Measurements from ENCODE around the gene ADGRF5. TPM values are rescaled to one million over a fixed set of nuclear protein-coding genes. Genes with fewer than 3 reads are reported as not detected.

ADGRF5 gene
- total RNA-seq, 1 donor from 2014 or later, result 238 TPM

- no peak for ATAC-seq
- no peaks in the 10 kb centered on the region for H3K27me3 ChIP-seq (ENCODE audit: low read depth)
Observed at GRCh38 chr6:46963039-46963438, 41.3 kb upstream of the ADGRF5 start.

DNA sequence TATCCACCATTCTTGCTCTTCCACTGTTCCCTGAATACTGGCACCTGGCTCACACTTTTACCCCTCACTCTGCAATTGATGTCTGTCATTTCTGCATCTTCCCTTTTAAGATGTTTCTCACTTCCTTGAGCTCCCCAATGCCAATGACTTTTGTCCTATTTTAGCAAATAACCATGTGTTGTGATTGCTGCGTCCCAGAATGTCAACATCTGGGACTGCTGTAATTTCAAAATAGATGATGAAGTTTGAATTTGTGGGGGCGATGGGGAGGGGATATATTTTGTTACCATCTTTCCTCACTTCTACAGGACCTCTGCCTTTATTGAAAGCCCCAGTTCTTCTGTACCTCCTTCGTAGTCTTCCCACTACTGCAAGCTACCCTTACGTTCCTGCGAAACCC lies 40.0 kb upstream of the ADGRF5 start:
- TF ChIP-seq CTCF (IDR thresholded peaks at IDR 0.05), result no peak
- intact Hi-C loops (cut with DNase I), result no loop called here
- no peaks in the 10 kb centered on the region for H3K27me3 ChIP-seq (ENCODE audit: low read depth)
- no peak overlapping the region for H3K27ac ChIP-seq
- no peaks in the 10 kb centered on the region for H3K9me3 ChIP-seq
- no peak overlapping the region for H3K4me3 ChIP-seq
- H3K4me1 ChIP-seq, result peaks cover 20% of the 10 kb centered on the region
- DNase-seq (no peak), ATAC-seq (no peak)
- H3K36me3 ChIP-seq, result no peaks in the 10 kb centered on the region

More at GRCh38 chr6:46963039-46963438, 41.3 kb upstream of the ADGRF5 start:
- intact Hi-C loops (cut with DNase I), result no loop called here
- H3K36me3 ChIP-seq, result no peaks in the 10 kb centered on the region
- DNase-seq, result no peak
- H3K9me3 ChIP-seq, result no peaks in the 10 kb centered on the region
- no peak overlapping the region for H3K4me3 ChIP-seq
- TF ChIP-seq CTCF (IDR thresholded peaks at IDR 0.05), result no peak
- H3K27ac ChIP-seq, result no peak overlapping the region
- H3K4me1 ChIP-seq, result peaks cover 20% of the 10 kb centered on the region

- ATAC-seq (no peak), DNase-seq (no peak)
- Histone ChIP-seq H3K4me3 (no peak overlapping the region), H3K9me3 (no peaks in the 10 kb centered on the region), H3K4me1 (peaks cover 20% of the 10 kb centered on the region), H3K36me3 (no peaks in the 10 kb centered on the region), H3K27ac (no peak overlapping the region), H3K27me3 (ENCODE audit: low read depth) (no peaks in the 10 kb centered on the region)
- TF ChIP-seq CTCF (IDR thresholded peaks at IDR 0.05), result no peak
- intact Hi-C loops (cut with DNase I), result no loop called here
Observed at GRCh38 chr6:46961232-46961631, 39.5 kb upstream of the ADGRF5 start.

DNA sequence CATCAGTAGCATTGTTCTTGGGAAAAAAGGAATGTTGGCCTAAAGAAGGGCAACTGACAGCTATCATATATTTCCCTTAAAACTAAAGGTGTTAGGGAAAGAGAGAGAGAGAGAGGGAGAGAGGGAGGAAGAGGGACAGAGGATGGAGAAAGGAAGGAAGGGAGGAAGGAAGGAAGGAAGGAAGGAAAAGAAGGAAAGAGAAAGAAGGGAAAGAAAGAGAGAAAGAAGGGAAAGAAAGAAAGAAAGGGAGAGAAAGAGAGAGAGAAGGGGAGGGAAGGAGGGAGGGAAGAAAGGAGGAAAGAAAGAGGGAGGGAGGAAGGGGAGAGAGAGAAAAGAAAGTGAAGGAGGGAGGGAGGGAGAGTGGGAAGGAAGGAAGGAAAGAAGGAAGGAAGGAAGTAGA lies 37.7 kb upstream of the ADGRF5 start:
- no peak overlapping the region for H3K27ac ChIP-seq
- intact Hi-C loops (cut with DNase I), result no loop called here
- peaks cover 15% of the 10 kb centered on the region for H3K4me1 ChIP-seq
- no peaks in the 10 kb centered on the region for H3K9me3 ChIP-seq
- no peak for TF ChIP-seq CTCF (IDR thresholded peaks at IDR 0.05)
- no peak overlapping the region for H3K4me3 ChIP-seq
- H3K36me3 ChIP-seq, result no peaks in the 10 kb centered on the region
- DNase-seq (no peak), ATAC-seq (no peak)
- no peaks in the 10 kb centered on the region for H3K27me3 ChIP-seq (ENCODE audit: low read depth)

DNA sequence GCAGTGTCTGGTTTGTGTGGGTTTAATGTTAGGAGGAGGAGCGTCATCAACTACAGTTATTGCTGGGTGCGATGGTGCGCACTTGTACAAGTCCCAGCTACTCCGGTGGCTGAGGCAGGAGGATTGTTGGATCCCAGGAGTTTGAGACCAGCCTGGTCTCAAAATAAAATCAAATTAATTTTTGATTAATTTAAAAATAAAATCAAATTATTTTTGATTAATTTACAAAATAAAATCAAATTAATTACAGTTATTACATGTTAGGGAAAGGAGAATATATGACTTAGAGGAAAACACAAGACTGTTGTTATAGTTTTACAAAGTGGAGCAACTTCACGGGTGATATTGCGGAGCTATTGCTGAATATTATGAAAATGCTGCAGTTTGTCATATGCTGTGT lies 34.7 kb upstream of the ADGRF5 start:
- Histone ChIP-seq H3K36me3 (no peaks in the 10 kb centered on the region), H3K27ac (no peak overlapping the region), H3K4me3 (no peak overlapping the region), H3K9me3 (no peaks in the 10 kb centered on the region), H3K27me3 (ENCODE audit: low read depth) (no peaks in the 10 kb centered on the region), H3K4me1 (peaks cover 11% of the 10 kb centered on the region)
- no peak for TF ChIP-seq CTCF (IDR thresholded peaks at IDR 0.05)
- intact Hi-C loops (cut with DNase I), result no loop called here
- DNase-seq (no peak), ATAC-seq (no peak)

Data from lower lobe of right lung (tissue), 2 donors.